ENCODE results near the gene NUBPL. TPM values are rescaled to one million over a fixed set of nuclear protein-coding genes. Genes with fewer than 3 reads are reported as not detected.
"Not testable (repeated sequence)": the region's sequence is repeated elsewhere in the genome, so short reads cannot be mapped to it uniquely, and the experiment has no call there.

Gene NUBPL
- total and polyA plus RNA-seq, 12 donors: 3.6 to 27.3 (median 16.9) TPM

GRCh38 chr14:31746326-31746725, 185.1 kb downstream of the NUBPL start:
- no peak overlapping the region for H3K27ac ChIP-seq
- H3K4me3 ChIP-seq: no peak overlapping the region
- no peaks in the 10 kb centered on the region for H3K27me3 ChIP-seq
- H3K36me3 ChIP-seq (replicated peaks in 1 of 2): no peaks in the 10 kb centered on the region
- no peak for DNase-seq
- WGBS, 4 donors: 91 to 99% (median 94%) methylated on average over 2 of the region's 2 CpGs
- intact Hi-C loops (cut with DNase I): no loop called here
- TF ChIP-seq POLR2A (IDR thresholded peaks at IDR 0.05) (no peak), CTCF (IDR thresholded peaks at IDR 0.05) (no peak)
- H3K4me1 ChIP-seq (replicated peaks in 1 of 2): no peaks in the 10 kb centered on the region
- peaks cover 0 to 13% (median 4%) of the 10 kb centered on the region in 3 donors for H3K9me3 ChIP-seq (replicated peaks in 1 of 3)

GRCh38 chr14:31749275-31749674, 188.1 kb downstream of the NUBPL start:
- Histone ChIP-seq H3K4me3 (no peak overlapping the region), H3K36me3 (replicated peaks in 1 of 2) (no peaks in the 10 kb centered on the region), H3K9me3 (replicated peaks in 1 of 3) (peaks cover 0 to 13% (median 4%) of the 10 kb centered on the region in 3 donors), H3K4me1 (replicated peaks in 1 of 2) (no peaks in the 10 kb centered on the region), H3K27ac (no peak overlapping the region), H3K27me3 (no peaks in the 10 kb centered on the region)
- WGBS, 4 donors: 92 to 94% (median 93%) methylated on average over 3 of the region's 3 CpGs
- TF ChIP-seq POLR2A (IDR thresholded peaks at IDR 0.05) (no peak), CTCF (IDR thresholded peaks at IDR 0.05) (no peak)
- intact Hi-C loops (cut with DNase I): no loop called here
- DNase-seq: no peak

- 92 to 100% (median 99%) methylated on average over 1 of the region's 1 CpG for WGBS, 4 donors
These were observed 189.8 kb downstream of the NUBPL start for GRCh38 chr14:31751047-31751446.

GRCh38 chr14:31752867-31753661, 191.9 kb downstream of the NUBPL start:
- DNase-seq: no peak
- Histone ChIP-seq H3K9me3 (replicated peaks in 1 of 3) (peaks cover 0 to 6% (median 4%) of the 10 kb centered on the region in 3 donors), H3K27me3 (no peaks in the 10 kb centered on the region), H3K27ac (no peak overlapping the region), H3K36me3 (replicated peaks in 1 of 2) (no peaks in the 10 kb centered on the region), H3K4me3 (no peak overlapping the region), H3K4me1 (replicated peaks in 1 of 2) (no peaks in the 10 kb centered on the region)
- intact Hi-C loops (cut with DNase I): no loop called here
- no peak for TF ChIP-seq CTCF (IDR thresholded peaks at IDR 0.05)
- no peak for TF ChIP-seq POLR2A (IDR thresholded peaks at IDR 0.05)
- WGBS, 4 donors: 88 to 97% (median 95%) methylated on average over 3 to 4 of the region's 4 CpGs

More at GRCh38 chr14:31751047-31751446, 189.8 kb downstream of the NUBPL start:
- intact Hi-C loops (cut with DNase I); H3K27ac ChIP-seq; H3K36me3 ChIP-seq (replicated peaks in 1 of 2); DNase-seq; H3K4me1 ChIP-seq (replicated peaks in 1 of 2); H3K27me3 ChIP-seq; H3K4me3 ChIP-seq: not testable (repeated sequence)
- peaks cover 0 to 11% (median 4%) of the 10 kb centered on the region in 3 donors for H3K9me3 ChIP-seq (replicated peaks in 1 of 3)

- TF ChIP-seq CTCF (IDR thresholded peaks at IDR 0.05) (no peak), POLR2A (IDR thresholded peaks at IDR 0.05) (no peak)
- H3K9me3 ChIP-seq (replicated peaks in 1 of 3): no peaks in the 10 kb centered on the region
- no peak for DNase-seq
- H3K27me3 ChIP-seq: no peaks in the 10 kb centered on the region
- H3K27ac ChIP-seq: no peak overlapping the region
- no peak overlapping the region for H3K4me3 ChIP-seq
- intact Hi-C loops (cut with DNase I): no loop called here
- 68 to 88% (median 74%) methylated on average over 3 of the region's 3 CpGs for WGBS, 4 donors
- no peaks in the 10 kb centered on the region for H3K36me3 ChIP-seq (replicated peaks in 1 of 2)
- H3K4me1 ChIP-seq (replicated peaks in 1 of 2): no peaks in the 10 kb centered on the region
These were observed 197.7 kb downstream of the NUBPL start for GRCh38 chr14:31758941-31759340.

Data from adrenal gland (tissue), 12 donors.